Sigmoid colon (tissue), 7 donors: ENCODE data around the gene TOX2. TPM values are rescaled to one million over a fixed set of nuclear protein-coding genes. Genes with fewer than 3 reads are reported as not detected.
"Not testable (repeated sequence)": the region's sequence is repeated elsewhere in the genome, so short reads cannot be mapped to it uniquely, and the experiment has no call there.

Experiments used
- DNase-seq: peaks from one replicate; pipeline ENCODE4 v3.0.0-alpha.2; 2019
- H3K27ac ChIP-seq, 4 donors: fragments of 200-600 bp; sonication (generic); one replicate each; pipeline ENCODE4 v1.5.1; 2016 to 2019; ENCODE audit warnings: mild to moderate bottlenecking in 1 of 4
- H3K27me3 ChIP-seq, 3 donors: fragments of 200-600 bp; sonication (generic); one replicate each; pipeline ENCODE4 v1.5.1; 2019; ENCODE audit warnings: mild to moderate bottlenecking in 1 of 3
- H3K36me3 ChIP-seq, 4 donors: fragments of 200-600 bp; sonication (generic); one replicate each; pipeline ENCODE4 v1.5.1; 2016 to 2019
- H3K4me1 ChIP-seq, 4 donors: fragments of 200-600 bp; sonication (generic); one replicate each; pipeline ENCODE4 v1.5.1; 2017 to 2019
- H3K4me3 ChIP-seq, 4 donors: fragments of 200-600 bp; sonication (generic); one replicate each; pipeline ENCODE4 v1.5.1; 2017 to 2019; ENCODE audit warnings: mild to moderate bottlenecking in 2 of 4, moderate library complexity in 1 of 4
- H3K9me3 ChIP-seq, 4 donors: fragments of 200-600 bp in 3 of 4; sonication (generic) in 3 of 4; one replicate each; pipeline versions ENCODE4 v1.5.1 to v1.6.1; 2013 to 2019
- EP300 ChIP-seq, 4 donors: sonication (generic); formaldehyde crosslinking; IDR thresholded peaks; one replicate each; pipeline ENCODE4 v1.6.1; 2017; ENCODE audit warnings: antibody characterized with exemption in 4 of 4
- POLR2A ChIP-seq, 2 donors: fragments of 450-650 bp; IDR thresholded peaks; one replicate each; pipeline ENCODE4 v1.6.1; 2016; ENCODE audit warnings: antibody characterized with exemption in 2 of 2, mild to moderate bottlenecking in 2 of 2, moderate library complexity in 2 of 2
- POLR2AphosphoS5 ChIP-seq, 4 donors: sonication (generic); formaldehyde crosslinking; IDR thresholded peaks; one replicate each; pipeline ENCODE4 v1.6.1; 2017; ENCODE audit warnings: antibody characterized with exemption in 4 of 4
- WGBS, 2 donors: extraction: QIAGEN DNeasy Blood & Tissue Kit; methylation state at CpG; one replicate each; pipeline ENCODE4 v1.1.7; 2013; 5-methylcytosine and 5-hydroxymethylcytosine counted together
- intact Hi-C: fragments of 100-400 bp; cut with DNase I; formaldehyde crosslinking; loops from one replicate; pipeline ENCODE4 v1.15.1; 2023
- polyA plus RNA-seq, 3 donors: library from polyadenylated mRNA; stranded (reverse); fragments of 200-250 nt; gene quantifications; one replicate each; pipeline ENCODE4 v1.2.3, GENCODE V29; 2013
- total RNA-seq, 4 donors: library from RNA; depleted of rRNA; stranded (reverse); fragments of >200 nt; gene quantifications; one replicate each; pipeline ENCODE4 v1.1.0, GENCODE V29; 2016
- TF ChIP-seq, protein P1 (sequence below), 4 experiments: fragments of 450-650 bp in 3 of 4; fragments of 200-600 bp in 1 of 4; IDR thresholded peaks; one replicate each; pipeline ENCODE4 v1.5.1; 2016 to 2019; ENCODE audit warnings: antibody characterized with exemption in 4 of 4, mild to moderate bottlenecking in 3 of 4, moderate library complexity in 2 of 4
- donor health status: healthy with polysubstance abuse.
- donor health status: Bipolar disorder and iron deficiency.
- donor health status: healthy.

TOX2 gene
- total and polyA plus RNA-seq, 7 donors: 0.27 to 8.1 (median 1.7) TPM

DNA sequence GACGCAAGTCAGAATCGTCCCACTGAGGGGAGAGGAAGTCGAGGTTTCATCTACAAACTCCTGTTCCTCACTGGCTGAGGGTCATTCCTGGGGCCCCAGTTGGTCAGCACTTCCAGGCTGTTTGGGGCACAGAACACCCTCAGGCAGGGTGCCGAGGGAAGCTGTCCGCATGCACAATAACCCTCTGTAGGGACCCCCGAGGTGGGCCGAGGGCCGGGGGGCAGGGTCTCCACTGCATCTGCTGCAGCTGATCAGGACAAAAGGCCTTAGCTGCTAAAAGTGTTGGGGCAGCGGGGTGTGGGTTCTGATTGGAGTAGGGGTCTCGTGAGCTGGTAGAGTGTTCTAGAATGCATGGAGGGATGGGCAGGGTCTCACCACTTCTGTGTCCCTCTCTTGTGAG is 125.1 kb downstream of the TOX2 start:
- TF ChIP-seq POLR2AphosphoS5 (IDR thresholded peaks at IDR 0.05) (no peak), EP300 (IDR thresholded peaks at IDR 0.05) (no peak), POLR2A (IDR thresholded peaks at IDR 0.05) (no peak)
- TF ChIP-seq, protein P1, sequence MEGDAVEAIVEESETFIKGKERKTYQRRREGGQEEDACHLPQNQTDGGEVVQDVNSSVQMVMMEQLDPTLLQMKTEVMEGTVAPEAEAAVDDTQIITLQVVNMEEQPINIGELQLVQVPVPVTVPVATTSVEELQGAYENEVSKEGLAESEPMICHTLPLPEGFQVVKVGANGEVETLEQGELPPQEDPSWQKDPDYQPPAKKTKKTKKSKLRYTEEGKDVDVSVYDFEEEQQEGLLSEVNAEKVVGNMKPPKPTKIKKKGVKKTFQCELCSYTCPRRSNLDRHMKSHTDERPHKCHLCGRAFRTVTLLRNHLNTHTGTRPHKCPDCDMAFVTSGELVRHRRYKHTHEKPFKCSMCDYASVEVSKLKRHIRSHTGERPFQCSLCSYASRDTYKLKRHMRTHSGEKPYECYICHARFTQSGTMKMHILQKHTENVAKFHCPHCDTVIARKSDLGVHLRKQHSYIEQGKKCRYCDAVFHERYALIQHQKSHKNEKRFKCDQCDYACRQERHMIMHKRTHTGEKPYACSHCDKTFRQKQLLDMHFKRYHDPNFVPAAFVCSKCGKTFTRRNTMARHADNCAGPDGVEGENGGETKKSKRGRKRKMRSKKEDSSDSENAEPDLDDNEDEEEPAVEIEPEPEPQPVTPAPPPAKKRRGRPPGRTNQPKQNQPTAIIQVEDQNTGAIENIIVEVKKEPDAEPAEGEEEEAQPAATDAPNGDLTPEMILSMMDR (IDR thresholded peaks at IDR 0.05): no peak
- Histone ChIP-seq H3K4me3 (no peak overlapping the region), H3K4me1 (no peaks in the 10 kb centered on the region), H3K36me3 (no peaks in the 10 kb centered on the region), H3K9me3 (no peaks in the 10 kb centered on the region), H3K27me3 (peaks cover 0 to 25% (median 0%) of the 10 kb centered on the region in 3 donors), H3K27ac (no peak overlapping the region)
- intact Hi-C loops: no loop called here
- DNase-seq: peak; percentile 47
- WGBS, 2 donors: 80 to 82% methylated on average over 10 of the region's 10 CpGs

DNA sequence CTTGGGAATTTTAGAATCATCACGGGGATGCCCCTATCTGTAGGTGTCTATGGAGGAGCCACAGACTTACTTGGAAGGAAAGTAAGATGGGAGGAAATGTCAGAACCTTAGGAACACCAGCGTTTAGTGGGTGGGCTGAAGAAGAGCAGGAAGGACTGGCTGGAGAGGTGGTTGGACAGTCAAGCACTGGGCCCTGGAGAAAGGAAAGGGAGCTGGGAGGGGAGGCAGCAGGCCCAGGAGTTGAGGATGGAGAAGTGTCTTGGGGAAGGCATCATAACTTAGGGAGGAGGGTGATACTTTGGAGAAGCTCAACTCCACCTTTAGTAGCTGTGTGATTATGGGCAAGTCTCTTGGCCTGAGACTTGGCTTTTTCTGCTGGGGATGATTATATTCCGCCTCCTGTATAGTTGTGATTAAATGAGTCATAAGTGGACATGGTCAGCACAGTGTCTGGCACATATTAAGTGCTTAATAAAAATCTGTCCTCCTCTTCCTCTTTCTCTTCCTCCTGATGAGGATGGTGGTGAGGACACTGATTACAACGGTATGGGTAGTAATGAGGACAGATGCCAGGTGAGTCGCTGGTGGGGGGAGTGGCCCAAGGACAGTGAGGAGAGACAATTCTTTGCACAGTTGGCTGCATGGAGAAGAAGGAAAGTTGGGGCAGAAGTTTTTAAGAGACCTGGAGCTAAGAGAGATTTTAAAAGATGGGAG is 125.7 kb downstream of the TOX2 start:
- no peak overlapping the region for H3K4me3 ChIP-seq
- no peaks in the 10 kb centered on the region for H3K4me1 ChIP-seq
- no peaks in the 10 kb centered on the region for H3K36me3 ChIP-seq
- DNase-seq: no peak
- no peak overlapping the region for H3K27ac ChIP-seq
- H3K27me3 ChIP-seq: peaks cover 0 to 25% (median 0%) of the 10 kb centered on the region in 3 donors
- intact Hi-C loops: no loop called here
- H3K9me3 ChIP-seq: no peaks in the 10 kb centered on the region
- TF ChIP-seq, protein P1 (IDR thresholded peaks at IDR 0.05): no peak
- TF ChIP-seq POLR2A (IDR thresholded peaks at IDR 0.05) (no peak), POLR2AphosphoS5 (IDR thresholded peaks at IDR 0.05) (no peak)
- WGBS, 2 donors: 86 to 87% methylated on average over 5 of the region's 5 CpGs

DNA sequence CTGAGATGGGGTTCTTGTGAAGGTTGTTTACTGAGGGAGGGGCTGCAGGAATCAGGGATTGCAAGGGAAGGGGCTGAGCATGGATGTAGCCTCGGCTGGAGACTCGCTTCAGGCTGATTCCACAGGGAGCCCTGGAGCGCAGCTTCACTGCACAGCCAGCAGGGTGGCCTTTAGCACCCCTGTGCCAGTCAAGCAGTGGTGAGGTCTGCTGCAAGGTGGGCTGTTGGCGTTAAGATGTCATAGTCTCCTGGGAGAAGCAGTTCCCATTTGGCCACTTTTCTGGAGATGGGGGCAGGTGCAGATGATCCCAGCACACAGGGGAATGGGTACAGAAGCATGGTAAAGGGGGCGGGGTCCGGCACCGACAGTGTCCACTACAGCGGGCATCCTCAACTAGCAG is 126.3 kb downstream of the TOX2 start:
- Histone ChIP-seq H3K9me3 (no peaks in the 10 kb centered on the region), H3K27me3 (peaks cover 0 to 25% (median 0%) of the 10 kb centered on the region in 3 donors), H3K36me3 (no peaks in the 10 kb centered on the region), H3K4me3 (no peak overlapping the region), H3K4me1 (no peaks in the 10 kb centered on the region), H3K27ac (no peak overlapping the region)
- TF ChIP-seq POLR2AphosphoS5 (IDR thresholded peaks at IDR 0.05) (no peak), EP300 (IDR thresholded peaks at IDR 0.05) (no peak), POLR2A (IDR thresholded peaks at IDR 0.05) (no peak)
- TF ChIP-seq, protein P1 (IDR thresholded peaks at IDR 0.05): no peak
- 87 to 93% methylated on average over 8 of the region's 8 CpGs for WGBS, 2 donors
- intact Hi-C loops: no loop called here
- peak; percentile 8 for DNase-seq

DNA sequence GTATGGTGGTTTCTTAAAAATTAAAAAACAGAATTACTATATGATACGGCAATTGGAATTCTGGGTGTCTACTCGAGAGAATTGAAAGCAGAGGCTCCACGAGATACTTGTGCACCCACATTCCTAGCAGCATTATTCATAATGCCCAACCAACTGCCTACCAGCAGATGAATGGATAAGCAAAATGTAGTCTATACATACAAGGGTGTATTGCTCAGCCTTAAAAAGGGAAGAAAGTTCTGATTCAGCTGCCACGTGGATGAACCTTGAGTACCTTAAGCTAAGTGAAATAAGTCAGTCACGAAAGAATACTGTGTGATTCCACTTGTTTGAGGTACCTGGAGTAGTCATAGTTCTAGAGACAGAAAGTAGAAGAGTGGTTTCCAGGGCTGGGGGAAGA is 130.1 kb downstream of the TOX2 start:
- H3K9me3 ChIP-seq, H3K36me3 ChIP-seq, intact Hi-C loops, H3K4me1 ChIP-seq, H3K27me3 ChIP-seq, DNase-seq, H3K4me3 ChIP-seq, H3K27ac ChIP-seq: not testable (repeated sequence)
- WGBS, 2 donors: 76 to 89% methylated on average over 5 of the region's 5 CpGs

DNA sequence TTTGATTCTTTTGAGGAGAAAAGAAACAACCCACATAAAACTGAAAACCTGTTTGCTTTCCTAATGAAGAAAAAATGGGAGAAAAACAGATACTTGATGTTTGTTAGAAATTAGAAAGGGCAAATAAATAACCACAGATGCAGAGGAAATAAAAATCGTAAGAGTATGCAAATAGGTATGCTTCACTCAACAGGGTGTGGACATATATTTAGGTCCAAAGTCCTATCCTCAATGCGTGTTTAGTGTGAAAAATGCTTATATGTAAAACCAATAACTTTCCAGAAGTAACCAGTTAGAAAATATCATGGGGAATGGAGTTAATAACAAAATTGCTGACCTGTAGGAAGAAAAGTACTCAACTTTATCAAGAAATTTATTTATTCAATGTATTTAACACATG is 135.7 kb downstream of the TOX2 start:
- Histone ChIP-seq H3K36me3 (no peaks in the 10 kb centered on the region), H3K27me3 (no peaks in the 10 kb centered on the region), H3K27ac (no peak overlapping the region), H3K4me3 (no peak overlapping the region), H3K4me1 (no peaks in the 10 kb centered on the region), H3K9me3 (peaks cover 0 to 3% (median 0%) of the 10 kb centered on the region in 4 donors)
- TF ChIP-seq, protein P1 (IDR thresholded peaks at IDR 0.05): no peak
- TF ChIP-seq POLR2AphosphoS5 (IDR thresholded peaks at IDR 0.05) (no peak), EP300 (IDR thresholded peaks at IDR 0.05) (no peak), POLR2A (IDR thresholded peaks at IDR 0.05) (no peak)
- DNase-seq: no peak
- intact Hi-C loops: no loop called here
- WGBS, 2 donors: 18 to 63% methylated on average over 2 of the region's 2 CpGs
